ENCODE results near the gene CUBN. TPM values are rescaled to one million over a fixed set of nuclear protein-coding genes. Genes with fewer than 3 reads are reported as not detected.

Gene CUBN
- total RNA-seq, 1 donor from 2014 or later: 1.3 TPM

DNA sequence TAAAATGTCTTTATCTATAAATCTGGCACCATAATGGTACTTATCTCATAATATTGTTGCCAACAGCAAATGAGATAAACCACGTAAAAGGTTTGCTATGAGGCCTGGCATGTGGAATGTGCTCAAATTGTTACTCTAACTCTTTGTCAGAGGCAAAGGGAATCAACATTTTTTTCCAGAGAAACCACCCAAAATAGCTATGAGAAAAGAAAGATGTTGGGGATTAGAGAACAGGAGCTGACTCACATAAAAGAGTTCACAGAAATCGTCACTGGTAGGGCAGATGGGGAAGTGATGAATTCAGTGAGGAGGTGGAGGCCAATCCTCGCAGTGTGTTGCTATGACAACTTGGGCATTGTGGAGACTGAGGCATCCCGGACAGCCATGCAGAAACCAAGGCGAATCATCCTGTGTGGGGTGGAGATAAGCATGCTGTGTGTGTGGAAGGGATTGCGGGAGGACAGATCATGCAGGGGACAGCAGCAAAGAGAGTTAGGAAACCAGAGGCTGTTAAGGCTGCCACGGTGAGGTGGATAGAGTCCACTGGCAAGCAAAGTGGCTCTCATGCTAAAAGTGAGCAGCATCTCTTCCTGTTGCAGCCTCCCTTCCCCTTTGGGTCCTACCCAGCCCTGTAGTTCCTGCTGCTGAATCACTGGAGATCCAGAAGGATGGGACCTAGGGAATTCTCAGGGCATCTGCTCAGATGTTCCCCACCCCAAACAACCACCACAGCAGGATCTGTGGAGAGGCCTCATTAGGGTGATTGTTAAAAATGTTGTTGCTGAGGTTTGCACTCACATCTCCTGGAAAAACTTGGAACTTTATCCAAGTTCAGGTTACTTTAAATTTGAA is 103.9 kb downstream of the CUBN start:
- Histone ChIP-seq H3K27me3 (no peaks in the 10 kb centered on the region), H3K9me3 (no peaks in the 10 kb centered on the region), H3K36me3 (no peaks in the 10 kb centered on the region), H3K4me1 (peaks cover 58% of the 10 kb centered on the region), H3K27ac (peak overlapping the region; percentile 53), H3K4me3 (no peak overlapping the region)
- peak; percentile 65 for ATAC-seq
- no peak for DNase-seq
- intact Hi-C loops (cut with DNase I): no loop called here
- TF ChIP-seq, protein P1, sequence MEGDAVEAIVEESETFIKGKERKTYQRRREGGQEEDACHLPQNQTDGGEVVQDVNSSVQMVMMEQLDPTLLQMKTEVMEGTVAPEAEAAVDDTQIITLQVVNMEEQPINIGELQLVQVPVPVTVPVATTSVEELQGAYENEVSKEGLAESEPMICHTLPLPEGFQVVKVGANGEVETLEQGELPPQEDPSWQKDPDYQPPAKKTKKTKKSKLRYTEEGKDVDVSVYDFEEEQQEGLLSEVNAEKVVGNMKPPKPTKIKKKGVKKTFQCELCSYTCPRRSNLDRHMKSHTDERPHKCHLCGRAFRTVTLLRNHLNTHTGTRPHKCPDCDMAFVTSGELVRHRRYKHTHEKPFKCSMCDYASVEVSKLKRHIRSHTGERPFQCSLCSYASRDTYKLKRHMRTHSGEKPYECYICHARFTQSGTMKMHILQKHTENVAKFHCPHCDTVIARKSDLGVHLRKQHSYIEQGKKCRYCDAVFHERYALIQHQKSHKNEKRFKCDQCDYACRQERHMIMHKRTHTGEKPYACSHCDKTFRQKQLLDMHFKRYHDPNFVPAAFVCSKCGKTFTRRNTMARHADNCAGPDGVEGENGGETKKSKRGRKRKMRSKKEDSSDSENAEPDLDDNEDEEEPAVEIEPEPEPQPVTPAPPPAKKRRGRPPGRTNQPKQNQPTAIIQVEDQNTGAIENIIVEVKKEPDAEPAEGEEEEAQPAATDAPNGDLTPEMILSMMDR (IDR thresholded peaks at IDR 0.05): no peak

DNA sequence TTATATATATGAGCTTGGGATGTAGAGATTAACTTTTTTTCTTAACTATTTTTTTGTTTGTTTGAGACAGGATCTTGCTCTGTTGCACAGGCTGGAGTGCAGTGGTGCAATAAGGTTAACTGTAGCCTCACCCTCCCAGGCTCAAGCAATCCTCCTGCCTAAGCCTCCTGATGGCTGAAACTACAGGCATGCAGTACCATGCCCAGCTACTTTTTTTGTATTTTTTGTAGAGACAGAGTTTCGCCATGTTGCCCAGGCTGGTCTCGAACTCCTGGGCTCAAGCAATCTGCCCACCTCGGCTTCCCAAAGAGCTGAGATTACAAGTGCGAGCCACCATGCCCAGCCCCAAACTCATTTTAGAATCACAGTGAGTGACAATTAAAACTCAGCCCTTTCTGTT is 105.2 kb downstream of the CUBN start:
- DNase-seq (no peak), ATAC-seq (no peak)
- H3K27ac ChIP-seq: peak overlapping the region; percentile 79
- H3K4me1 ChIP-seq: peaks cover 50% of the 10 kb centered on the region
- TF ChIP-seq, protein P1 (IDR thresholded peaks at IDR 0.05): no peak
- intact Hi-C loops (cut with DNase I): no loop called here
- no peaks in the 10 kb centered on the region for H3K36me3 ChIP-seq
- H3K9me3 ChIP-seq: no peaks in the 10 kb centered on the region
- no peak overlapping the region for H3K4me3 ChIP-seq
- no peaks in the 10 kb centered on the region for H3K27me3 ChIP-seq

DNA sequence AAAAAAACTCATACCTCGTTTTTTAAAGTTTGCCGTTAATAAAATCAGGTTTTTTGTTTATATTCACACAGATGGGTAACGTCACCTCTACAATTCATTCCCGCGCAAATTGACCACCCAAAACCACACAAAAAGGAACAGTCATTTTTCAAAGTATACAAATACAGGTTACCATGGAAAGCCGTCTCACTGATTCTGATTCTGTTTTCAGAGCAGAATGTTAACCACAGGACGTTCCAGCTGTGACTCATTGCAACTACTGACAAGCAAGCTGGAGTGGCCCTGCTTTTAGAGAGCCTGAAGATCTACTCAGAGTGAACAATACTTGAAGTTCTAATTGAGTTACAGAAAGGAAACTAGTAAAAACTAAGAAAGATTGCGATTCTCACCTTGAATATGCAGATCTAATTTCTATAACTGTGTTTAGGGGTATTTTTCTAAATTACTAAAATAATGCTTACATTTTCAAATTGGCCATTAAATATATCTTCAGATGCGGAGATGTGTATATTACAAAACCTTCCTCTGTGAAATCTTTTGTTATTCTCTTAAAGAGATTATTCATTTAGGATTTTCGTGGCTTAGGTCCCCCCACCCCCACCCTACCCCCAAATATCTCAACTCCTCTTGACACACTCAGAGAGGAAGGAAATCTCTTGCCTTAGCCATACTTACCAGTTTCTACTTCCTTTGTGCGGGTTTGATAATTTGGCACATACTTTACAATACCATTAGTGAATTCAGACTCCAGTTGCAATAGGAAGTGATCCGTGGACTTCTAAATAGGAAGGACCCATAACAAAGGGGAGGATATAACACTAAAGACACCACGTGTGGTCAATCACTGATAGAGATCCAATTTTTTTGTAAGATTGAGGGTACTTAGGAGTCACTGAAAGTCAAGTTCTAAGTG is 106.0 kb downstream of the CUBN start:
- Histone ChIP-seq H3K4me3 (no peak overlapping the region), H3K4me1 (peaks cover 42% of the 10 kb centered on the region), H3K27ac (peak overlapping the region; percentile 79), H3K36me3 (no peaks in the 10 kb centered on the region), H3K9me3 (no peaks in the 10 kb centered on the region), H3K27me3 (no peaks in the 10 kb centered on the region)
- TF ChIP-seq, protein P1 (IDR thresholded peaks at IDR 0.05): no peak
- ATAC-seq: peak; percentile 93
- intact Hi-C loops (cut with DNase I): no loop called here
- no peak for DNase-seq

DNA sequence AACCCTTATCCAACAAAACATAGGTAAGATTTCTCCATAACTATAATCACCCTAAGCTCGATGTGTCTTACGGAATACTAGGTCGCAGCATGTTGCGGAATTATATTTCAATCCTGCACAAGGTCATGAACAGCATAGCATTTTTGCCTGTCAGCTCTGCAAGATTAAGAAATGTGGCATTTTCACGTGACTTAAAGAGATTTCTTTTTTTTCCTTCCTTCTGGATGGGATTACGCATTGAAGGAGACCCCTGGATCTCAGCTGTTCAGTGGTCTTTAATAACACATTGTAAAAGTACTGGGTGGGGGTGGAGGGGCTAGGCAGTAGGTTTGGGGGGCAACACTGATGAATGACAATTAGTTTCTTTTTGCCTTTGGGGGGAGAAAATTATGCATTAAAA is 106.7 kb downstream of the CUBN start:
- no peaks in the 10 kb centered on the region for H3K27me3 ChIP-seq
- H3K4me3 ChIP-seq: no peak overlapping the region
- H3K4me1 ChIP-seq: peaks cover 38% of the 10 kb centered on the region
- no peaks in the 10 kb centered on the region for H3K36me3 ChIP-seq
- DNase-seq: no peak
- intact Hi-C loops (cut with DNase I): no loop called here
- TF ChIP-seq, protein P1 (IDR thresholded peaks at IDR 0.05): no peak
- peak; percentile 10 for ATAC-seq
- peak overlapping the region; percentile 79 for H3K27ac ChIP-seq
- H3K9me3 ChIP-seq: no peaks in the 10 kb centered on the region

DNA sequence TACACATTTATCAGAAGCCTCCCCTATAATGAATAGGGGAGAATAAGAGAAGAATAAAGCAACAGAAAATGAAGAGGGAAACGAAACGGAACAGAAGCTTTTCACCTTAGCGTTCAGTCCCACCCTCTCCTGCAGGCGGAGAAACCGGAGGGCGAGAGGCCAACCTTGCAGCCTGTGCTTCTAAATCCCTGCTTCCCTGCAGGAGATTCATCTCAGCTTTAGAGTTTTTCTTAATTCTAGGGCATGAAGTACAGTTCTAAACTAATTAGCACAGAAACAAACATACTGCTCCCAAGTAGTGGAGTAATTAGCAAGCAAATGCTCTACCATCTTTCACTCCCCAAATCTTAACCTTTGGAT is 107.2 kb downstream of the CUBN start:
- Histone ChIP-seq H3K27ac (peak overlapping the region; percentile 79), H3K4me1 (peaks cover 38% of the 10 kb centered on the region), H3K27me3 (no peaks in the 10 kb centered on the region), H3K36me3 (no peaks in the 10 kb centered on the region), H3K4me3 (no peak overlapping the region), H3K9me3 (no peaks in the 10 kb centered on the region)
- TF ChIP-seq, protein P1 (IDR thresholded peaks at IDR 0.05): no peak
- intact Hi-C loops (cut with DNase I): no loop called here
- DNase-seq (no peak), ATAC-seq (no peak)

Measured in upper lobe of right lung (tissue), 1 donor.